K562 (cell line): ENCODE results near the gene MRPL38. TPM values are rescaled to one million over a fixed set of nuclear protein-coding genes. Genes with fewer than 3 reads are reported as not detected.
A peak's percentile ranks its signal among the peaks of the same experiment; 100 is the strongest.

Experiments used
- CEBPB ChIP-seq: fragments of 450-650 bp; IDR thresholded peaks from 2 replicates; pipeline ENCODE4 v1.6.1; 2016; ENCODE audit warnings: missing genetic modification characterization, missing compliant biosample characterization
- DIDO1 ChIP-seq: fragments of 450-650 bp; IDR thresholded peaks from 2 replicates; pipeline ENCODE4 v1.6.1; 2016; ENCODE audit warnings: low read depth, missing biosample characterization, missing genetic modification characterization
- ELK3 ChIP-seq: fragments of 450-650 bp; formaldehyde crosslinking; IDR thresholded peaks from 2 replicates; pipeline ENCODE4 v1.4.0; 2020; ENCODE audit warnings: mild to moderate bottlenecking
- GTF3C2 ChIP-seq: IDR thresholded peaks from 3 replicates; pipeline ENCODE4 v1.6.1; 2011; ENCODE audit warnings: borderline replicate concordance, mild to moderate bottlenecking, moderate library complexity; ENCODE audit not compliant: insufficient read length; ENCODE audit errors: extremely low read depth
- HDAC8 ChIP-seq: fragments of 450-650 bp; IDR thresholded peaks from 2 replicates; pipeline ENCODE4 v1.6.1; 2016; ENCODE audit warnings: mild to moderate bottlenecking, missing genetic modification characterization, moderate library complexity, missing compliant biosample characterization
- L3MBTL2 ChIP-seq: fragments of 450-650 bp; IDR thresholded peaks from 2 replicates; pipeline ENCODE4 v1.6.1; 2016; ENCODE audit warnings: mild to moderate bottlenecking, moderate library complexity
- MAFF ChIP-seq: IDR thresholded peaks from 2 replicates; pipeline ENCODE4 v1.6.1; 2012; ENCODE audit warnings: low read length, improper control_type of control experiment
- NBN ChIP-seq: fragments of 450-650 bp; IDR thresholded peaks from 2 replicates; pipeline ENCODE4 v1.6.1; 2016; ENCODE audit warnings: low read depth, mild to moderate bottlenecking
- NONO ChIP-seq, 2 experiments: fragments of 200-400 bp in 1 of 2; fragments of 450-650 bp in 1 of 2; formaldehyde crosslinking in 1 of 2; IDR thresholded peaks; 2 replicates each; pipeline ENCODE4 v1.6.1; 2017; ENCODE audit warnings: low read depth in 2 of 2, mild to moderate bottlenecking in 2 of 2, moderate library complexity in 2 of 2, low read length in 1 of 2
- SNIP1 ChIP-seq: fragments of 450-650 bp; IDR thresholded peaks from 2 replicates; pipeline ENCODE4 v1.7.1; 2017; ENCODE audit warnings: low read depth, mild to moderate bottlenecking
- TAF15 ChIP-seq: fragments of 200-400 bp; formaldehyde crosslinking; IDR thresholded peaks from 2 replicates; pipeline ENCODE4 v1.6.1; 2017; ENCODE audit warnings: mild to moderate bottlenecking, low read depth, low read length, moderate library complexity
- TFE3 ChIP-seq: fragments of 450-650 bp; formaldehyde crosslinking; IDR thresholded peaks from 2 replicates; pipeline ENCODE4 v1.4.0; 2020; ENCODE audit warnings: mild to moderate bottlenecking, mixed read lengths
- TRIM25 ChIP-seq: fragments of 450-650 bp; IDR thresholded peaks from 2 replicates; pipeline ENCODE4 v1.7.0; 2016; ENCODE audit warnings: borderline replicate concordance
- ZMIZ1 ChIP-seq, 2 experiments: fragments of 150-350 bp in 1 of 2; IDR thresholded peaks; 2 replicates each; pipeline ENCODE4 v1.6.1; 2012 to 2016; ENCODE audit warnings: low read depth in 2 of 2, low read length in 2 of 2, mild to moderate bottlenecking in 1 of 2, moderate library complexity in 1 of 2
- ZNF282 ChIP-seq: sonication (generic); formaldehyde crosslinking; IDR thresholded peaks from 2 replicates; pipeline ENCODE4 v1.8.1; 2023; ENCODE audit warnings: missing genetic modification reagents
- ZNF766 ChIP-seq: fragments of 200-800 bp; sonication (Bioruptor generic); conservative IDR thresholded peaks from 2 replicates; pipeline ENCODE4 v1.6.1; 2016; ENCODE audit warnings: missing genetic modification characterization, missing compliant biosample characterization
- polyA plus RNA-seq, 8 experiments: library from polyadenylated mRNA; depleted of rRNA in 4 of 8; stranded (reverse) in 5 of 8; unstranded in 3 of 8; fragments of >200 nt; fragmentation: Nextera tagmentation in 2 of 8; fragmentation: Illumina TruSeq in 1 of 8; extraction: Ambion mirVana in 2 of 8; extraction: Trizol in 1 of 8; gene quantifications; 2 replicates each; pipeline versions ENCODE4 v1.2.1 to v1.2.3, GENCODE V29; 2011 to 2014; ENCODE audit warnings: inconsistent platforms in 1 of 8, missing spikeins in 1 of 8
- total RNA-seq, 7 experiments: library from RNA; depleted of rRNA in 6 of 7; stranded (reverse); fragments of >200 nt in 6 of 7; fragmentation: Illumina TruSeq in 2 of 7; extraction: Trizol in 2 of 7; gene quantifications; 2 replicates each; pipeline versions ENCODE4 v1.2.1 to v1.2.3, GENCODE V29; 2011 to 2021; ENCODE audit warnings: low replicate concordance in 1 of 7

Gene MRPL38
- total and polyA plus RNA-seq, 9 of the 15 experiments (the other 6 are each of a cell fraction or from before 2014, with no cell fraction given) = 4.5 to 154 (median 48.5) TPM

- TF ChIP-seq DIDO1 (tag) = no peak
- no peak for TF ChIP-seq NBN
- TF ChIP-seq NONO (IDR thresholded peaks at IDR 0.05; ENCODE audit: low read depth in 2 of 2, low read length in 1 of 2) = 0 out of 4 replicates have a peak, but pooled peaks of 1 of the 2 experiments have one; percentile 44
- no peak for TF ChIP-seq TRIM25
- TF ChIP-seq HDAC8 (tag) = no peak
- no peak for TF ChIP-seq MAFF
- no peak for TF ChIP-seq SNIP1
- peak; percentile 99 for TF ChIP-seq TFE3 (CRISPR knock-in tag)
- TF ChIP-seq L3MBTL2 = peak; percentile 96
- no peak for TF ChIP-seq GTF3C2
- TF ChIP-seq CEBPB = peak; percentile 79
- TF ChIP-seq ZNF766 (CRISPR knock-in tag) = peak; percentile 98
- TF ChIP-seq ZNF282 (CRISPR knock-in tag) = no peak
- TF ChIP-seq TAF15 = peak; percentile 74; the same call in 1 of the 2 replicates
- TF ChIP-seq ZMIZ1 (IDR thresholded peaks at IDR 0.05; ENCODE audit: low read depth in 2 of 2, low read length in 2 of 2) = peak; percentile 19 to 72; a peak in 2 of 4 replicates
- TF ChIP-seq ELK3 = no peak
Observed at GRCh38 chr17:75855310-75856061, 49.2 kb downstream of the MRPL38 start, which contains the start of gene WBP2 (continued).
